Ishikawa (cell line): Measurements from ENCODE around the gene IGFBP4.

ENCODE experiments used
- CREB1 ChIP-seq: IDR thresholded peaks from 2 replicates; pipeline ENCODE4 v1.6.1; 2012; ENCODE audit warnings: low read depth
- EP300 ChIP-seq: IDR thresholded peaks from 2 replicates; pipeline ENCODE4 v1.6.1; 2012; ENCODE audit warnings: borderline replicate concordance
- ZBTB7A ChIP-seq: IDR thresholded peaks from 2 replicates; pipeline ENCODE4 v1.6.1; 2012; ENCODE audit warnings: low read depth

DNA sequence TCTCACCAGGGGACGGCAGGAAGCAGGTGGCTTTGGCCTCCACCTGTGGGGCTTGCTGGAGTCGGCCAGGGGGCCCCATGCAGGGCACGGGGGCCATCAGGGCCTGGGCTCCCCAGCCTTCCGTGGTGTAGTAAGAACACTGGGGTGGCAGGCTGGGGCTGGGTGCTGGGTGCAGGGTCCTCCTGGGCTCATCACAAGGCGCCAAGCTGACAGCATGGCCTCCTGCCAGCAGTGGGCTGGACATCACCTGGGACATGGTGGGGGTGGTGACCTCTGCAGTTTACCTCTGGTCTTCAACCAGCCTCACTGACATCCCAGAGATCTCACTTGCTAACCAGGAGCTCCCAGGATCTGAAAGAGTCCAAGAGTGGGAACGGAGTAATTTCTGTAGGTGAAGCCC, 52.9 kb downstream of the IGFBP4 start:
- TF ChIP-seq CREB1 (no peak), EP300 (no peak), ZBTB7A (no peak)
